Ovary (tissue), 3 donors: ENCODE measurements around the gene KCTD16.

Source experiments
- CTCF ChIP-seq, 3 donors: fragments of 450-650 bp in 2 of 3; fragments of 200-600 bp in 1 of 3; IDR thresholded peaks; one replicate each; pipeline versions ENCODE4 v1.5.1 to v1.8.0; 2016 to 2022; ENCODE audit warnings: antibody characterized with exemption in 3 of 3, mild to moderate bottlenecking in 1 of 3
- POLR2A ChIP-seq: fragments of 450-650 bp; IDR thresholded peaks from one replicate; pipeline ENCODE4 v1.6.1; 2017; ENCODE audit warnings: antibody characterized with exemption, mild to moderate bottlenecking, moderate library complexity
- donor health status: DM: no; HTN: no; CAD: no.

GRCh38 chr5:144267961-144268513, 97.4 kb downstream of the KCTD16 start:
- no peak for TF ChIP-seq POLR2A
- TF ChIP-seq CTCF (IDR thresholded peaks at IDR 0.05): no peak
